Measurements from ENCODE around the gene TNFAIP3. TPM values are rescaled to one million over a fixed set of nuclear protein-coding genes. Genes with fewer than 3 reads are reported as not detected.

Gene TNFAIP3
- total and polyA plus RNA-seq, 2 of the 8 experiments (the other 6 are each of a cell fraction or from before 2014, with no cell fraction given), result 1.6 to 2.0 TPM

GRCh38 chr6:137868721-137869548, 1.9 kb downstream of the TNFAIP3 start:
- H3K4me2 ChIP-seq (ENCODE audit: insufficient read depth in 1 of 2, low read depth in 2 of 2, low read length in 2 of 2), result no peak overlapping the region; a peak in 1 of 4 replicates
- H2BK5ac ChIP-seq (ENCODE audit: low read depth, low read length), result no peak overlapping the region
- peaks cover 12% of the 10 kb centered on the region for H3K23me2 ChIP-seq (ENCODE audit: low read depth, low read length)
- no peak for DNase-seq (ENCODE audit: low read depth in 1 of 2, low spot score in 2 of 2)
- no peak overlapping the region for H4K8ac ChIP-seq (ENCODE audit: extremely low read depth, insufficient read depth, low read length)
- H4K91ac ChIP-seq (replicated peaks; ENCODE audit: insufficient read length, low read length), result no peak overlapping the region
- H4K5ac ChIP-seq (ENCODE audit: insufficient read length, low read depth, low read length), result no peak overlapping the region
- ChIA-PET CTCF (ENCODE audit: partially characterized antibody) (interaction anchor here (0.6 to 6.6 kb wide), 11 partner anchors 11 to 516 kb away, joined by 3 to 52 read pairs (median 6); no protein-coding TSS in a partner anchor), POLR2A (ENCODE audit: partially characterized antibody) (interaction anchor here (1.4 to 1.5 kb wide), 2 partner anchors 10 to 12 kb away, joined by 3 read pairs; no protein-coding TSS in a partner anchor)
- 71% methylated on average over 10 of the region's 10 CpGs; no CpG with 5 or more reads in 1 of the 2 experiments for WGBS, 2 experiments (ENCODE audit: extremely low coverage in 1 of 2, insufficient coverage in 1 of 2, insufficient read length in 1 of 2, insufficient replicate concordance in 2 of 2, low coverage in 1 of 2, low lambda C conversion rate in 2 of 2, missing lambda C conversion rate in 1 of 2)
- no peak overlapping the region for H2AFZ ChIP-seq (ENCODE audit: low read length)
- H3K36me3 ChIP-seq (ENCODE audit: control insufficient read depth in 2 of 4, insufficient read depth in 4 of 4, low read length in 3 of 4), result no peaks in the 10 kb centered on the region
- no peak overlapping the region for H2BK15ac ChIP-seq (ENCODE audit: low read length)
- no peaks in the 10 kb centered on the region for H3K79me2 ChIP-seq (ENCODE audit: control insufficient read depth in 1 of 2, insufficient read depth in 2 of 2, low read length in 2 of 2)
- H3K18ac ChIP-seq (ENCODE audit: extremely low read depth, low read length), result no peak overlapping the region
- TF ChIP-seq RXRA (IDR thresholded peaks at IDR 0.05; ENCODE audit: insufficient read depth, low read depth, low read length) (no peak), BRCA1 (IDR thresholded peaks at IDR 0.05; ENCODE audit: low read depth, low read length) (no peak), JUN (IDR thresholded peaks at IDR 0.05; ENCODE audit: low read depth, low read length) (no peak), CBX5 (IDR thresholded peaks at IDR 0.05; ENCODE audit: low read depth, low read length) (no peak), RAD21 (IDR thresholded peaks at IDR 0.05 in 1 of 2, conservative IDR thresholded peaks at IDR 0.05 in 1 of 2; ENCODE audit: low read depth in 2 of 2, low read length in 2 of 2) (no peak)
- H3K27me3 ChIP-seq (replicated peaks in 1 of 4; ENCODE audit: control insufficient read depth in 3 of 4, extremely low read depth in 1 of 4, insufficient read depth in 3 of 4, low read length in 3 of 4), result peaks cover 0 to 16% (median 8%) of the 10 kb centered on the region in 4 experiments; a peak in 5 of 7 replicates
- no peak overlapping the region for H3K23ac ChIP-seq (ENCODE audit: insufficient read length)
- H3K56ac ChIP-seq (replicated peaks; ENCODE audit: insufficient read length, low read depth, low read length), result no peak overlapping the region
- H2AK5ac ChIP-seq (ENCODE audit: low read depth, low read length), result no peak overlapping the region
- H2BK20ac ChIP-seq (ENCODE audit: low read length), result no peak overlapping the region
- H3K27ac ChIP-seq (ENCODE audit: low read depth, low read length), result no peak overlapping the region
- H3K79me1 ChIP-seq (ENCODE audit: low read depth, low read length), result no peaks in the 10 kb centered on the region
- H3K9ac ChIP-seq (replicated peaks in 1 of 4; ENCODE audit: extremely low read depth in 1 of 4, low read depth in 3 of 4, low read length in 3 of 4), result no peak overlapping the region
- H2BK120ac ChIP-seq (replicated peaks; ENCODE audit: low read depth, low read length), result no peak overlapping the region
- no peak overlapping the region for H3K14ac ChIP-seq (ENCODE audit: insufficient read length)
- 0 out of 8 replicates have a peak overlapping the region, but pooled peaks of 1 of the 4 experiments have one; percentile 88 for H3K4me3 ChIP-seq (ENCODE audit: extremely low read depth in 1 of 4, insufficient read depth in 2 of 4, low read depth in 3 of 4, low read length in 4 of 4)
- no peak overlapping the region for H2BK12ac ChIP-seq (ENCODE audit: low read depth, low read length)
- no peaks in the 10 kb centered on the region for H4K20me1 ChIP-seq (replicated peaks in 1 of 2; ENCODE audit: control insufficient read depth in 1 of 2, insufficient read depth in 2 of 2, low read length in 2 of 2)
- no peak overlapping the region for H3K4ac ChIP-seq (replicated peaks; ENCODE audit: insufficient read length, low read depth, low read length)
- peaks cover 5 to 17% (median 9%) of the 10 kb centered on the region in 4 experiments for H3K4me1 ChIP-seq (replicated peaks in 1 of 4; ENCODE audit: control insufficient read depth in 3 of 4, insufficient read depth in 4 of 4, low read length in 3 of 4)
- H3K9me3 ChIP-seq (ENCODE audit: insufficient read depth in 2 of 2, low read depth in 1 of 2, low read length in 1 of 2), result no peaks in the 10 kb centered on the region
- no peak for FAIRE-seq
